NB4 (cell line): ENCODE data around the gene EPG5.

Experiments used
- DNase-seq: peaks from one replicate; pipeline ENCODE4 v3.0.0; 2010; ENCODE audit warnings: low read depth
- H3K4me3 ChIP-seq: one replicate; pipeline ENCODE4 v1.5.1; 2011; ENCODE audit warnings: mild to moderate bottlenecking, low read depth, low read length, moderate library complexity
- MYC ChIP-seq: IDR thresholded peaks from 2 replicates; pipeline ENCODE4 v1.6.1; 2011; ENCODE audit warnings: low read depth, low read length
- POLR2A ChIP-seq: IDR thresholded peaks from 2 replicates; pipeline ENCODE4 v1.6.1; 2011; ENCODE audit warnings: mild to moderate bottlenecking; ENCODE audit not compliant: insufficient read length; ENCODE audit errors: extremely low read depth
- TF ChIP-seq, protein P1 (sequence below): IDR thresholded peaks from one replicate; pipeline ENCODE4 v1.5.1; 2012; ENCODE audit warnings: low read depth, low read length
- TF ChIP-seq, protein P2 (sequence below): IDR thresholded peaks from 2 replicates; pipeline ENCODE4 v1.6.1; 2011; ENCODE audit warnings: low read depth, low read length

Gene EPG5

GRCh38 chr18:45879681-45880655, 87.2 kb downstream of the EPG5 start:
- peak; percentile 62 for DNase-seq
- no peak overlapping the region for H3K4me3 ChIP-seq
- TF ChIP-seq, protein P1, sequence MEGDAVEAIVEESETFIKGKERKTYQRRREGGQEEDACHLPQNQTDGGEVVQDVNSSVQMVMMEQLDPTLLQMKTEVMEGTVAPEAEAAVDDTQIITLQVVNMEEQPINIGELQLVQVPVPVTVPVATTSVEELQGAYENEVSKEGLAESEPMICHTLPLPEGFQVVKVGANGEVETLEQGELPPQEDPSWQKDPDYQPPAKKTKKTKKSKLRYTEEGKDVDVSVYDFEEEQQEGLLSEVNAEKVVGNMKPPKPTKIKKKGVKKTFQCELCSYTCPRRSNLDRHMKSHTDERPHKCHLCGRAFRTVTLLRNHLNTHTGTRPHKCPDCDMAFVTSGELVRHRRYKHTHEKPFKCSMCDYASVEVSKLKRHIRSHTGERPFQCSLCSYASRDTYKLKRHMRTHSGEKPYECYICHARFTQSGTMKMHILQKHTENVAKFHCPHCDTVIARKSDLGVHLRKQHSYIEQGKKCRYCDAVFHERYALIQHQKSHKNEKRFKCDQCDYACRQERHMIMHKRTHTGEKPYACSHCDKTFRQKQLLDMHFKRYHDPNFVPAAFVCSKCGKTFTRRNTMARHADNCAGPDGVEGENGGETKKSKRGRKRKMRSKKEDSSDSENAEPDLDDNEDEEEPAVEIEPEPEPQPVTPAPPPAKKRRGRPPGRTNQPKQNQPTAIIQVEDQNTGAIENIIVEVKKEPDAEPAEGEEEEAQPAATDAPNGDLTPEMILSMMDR: peak; percentile 97
- TF ChIP-seq MYC: no peak
- TF ChIP-seq, protein P2, sequence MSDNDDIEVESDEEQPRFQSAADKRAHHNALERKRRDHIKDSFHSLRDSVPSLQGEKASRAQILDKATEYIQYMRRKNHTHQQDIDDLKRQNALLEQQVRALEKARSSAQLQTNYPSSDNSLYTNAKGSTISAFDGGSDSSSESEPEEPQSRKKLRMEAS: no peak
- no peak for TF ChIP-seq POLR2A

GRCh38 chr18:45877403-45877802, 89.7 kb downstream of the EPG5 start:
- TF ChIP-seq MYC: no peak
- TF ChIP-seq POLR2A: no peak
- TF ChIP-seq, protein P1: no peak
- TF ChIP-seq, protein P2: no peak
- DNase-seq: no peak
- H3K4me3 ChIP-seq: no peak overlapping the region

DNA sequence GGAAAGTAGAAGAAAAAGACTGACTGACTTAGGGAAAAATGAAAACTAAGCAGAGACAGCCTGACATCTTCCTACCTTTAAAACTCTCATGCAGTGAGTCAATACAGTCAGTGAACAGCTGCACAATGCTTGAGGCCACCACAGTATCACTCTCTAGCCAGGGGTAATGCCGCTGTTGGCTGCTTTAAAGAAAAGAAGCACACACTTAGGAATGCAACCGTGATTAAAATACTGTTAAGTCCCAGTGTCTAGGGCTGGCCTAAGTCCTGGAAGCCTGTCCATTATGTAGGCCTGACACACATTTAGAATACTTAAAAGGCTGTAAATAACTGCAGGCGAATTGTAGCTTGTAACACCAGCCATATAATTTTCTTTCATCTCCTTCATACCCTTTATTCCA, 91.0 kb downstream of the EPG5 start:
- no peak overlapping the region for H3K4me3 ChIP-seq
- DNase-seq: no peak
- TF ChIP-seq, protein P1: no peak
- TF ChIP-seq, protein P2: no peak
- TF ChIP-seq MYC (no peak), POLR2A (no peak)

- TF ChIP-seq, protein P1: no peak
- TF ChIP-seq, protein P2: no peak
- TF ChIP-seq POLR2A (no peak), MYC (no peak)
- DNase-seq: peak; percentile 8
- no peak overlapping the region for H3K4me3 ChIP-seq
Measured at GRCh38 chr18:45874491-45875184, 92.5 kb downstream of the EPG5 start.

DNA sequence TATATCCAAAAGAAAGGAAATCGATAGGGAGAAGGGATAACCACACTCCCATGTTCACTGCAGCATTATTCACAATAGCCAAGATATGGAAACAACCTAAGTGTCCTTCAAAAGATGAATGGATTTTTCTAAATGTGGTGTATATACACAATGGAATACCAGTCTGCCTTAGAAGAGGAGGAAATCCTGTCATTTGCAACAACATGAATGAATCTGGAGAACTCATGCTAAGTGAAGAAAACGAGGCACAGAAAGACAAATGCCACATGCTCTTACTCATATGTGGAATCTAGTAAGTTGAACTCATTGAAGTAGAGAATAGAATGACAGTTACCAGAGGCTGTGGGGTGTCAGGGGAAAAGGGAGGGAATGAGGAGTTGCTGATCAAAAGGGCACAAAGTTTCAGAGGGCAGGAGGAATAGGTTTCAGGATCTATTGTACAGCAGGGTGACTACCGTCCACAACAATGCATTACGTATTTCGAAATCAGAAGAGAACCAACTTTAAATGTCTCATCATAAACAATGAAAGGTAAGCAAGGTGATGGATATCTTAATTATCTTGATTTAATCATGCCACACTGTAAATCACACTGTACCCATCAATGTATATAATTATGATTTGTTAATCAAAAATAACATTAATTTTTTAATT, 95.6 kb downstream of the EPG5 start:
- no peak overlapping the region for H3K4me3 ChIP-seq
- DNase-seq: no peak
- TF ChIP-seq POLR2A: no peak
- TF ChIP-seq, protein P2: no peak
- TF ChIP-seq, protein P1: no peak
- no peak for TF ChIP-seq MYC
